Caco-2 (cell line): ENCODE measurements around the gene SAMD4A. TPM values are rescaled to one million over a fixed set of nuclear protein-coding genes. Genes with fewer than 3 reads are reported as not detected.

ENCODE experiments used
- BruUV-seq: library from RNA; stranded (reverse); fragments of 400-500 nt; replicated peaks from 2 replicates; lab custom pipeline; 2021; lab: Mats Ljungman, UMichigan
- CTCF ChIA-PET: fragments of 300-600 bp; sonication (Branson Sonifier 250); formaldehyde crosslinking; loops from one replicate; lab custom pipeline; 2022; ENCODE audit warnings: antibody characterized with exemption; lab: Charles Lee
- POLR2A ChIA-PET: fragments of 300-600 bp; sonication (Branson Sonifier 250); formaldehyde crosslinking; loops from one replicate; lab custom pipeline; 2022; ENCODE audit warnings: antibody characterized with exemption; lab: Charles Lee
- DNase-seq, 2 experiments: peaks; one replicate each; pipeline versions ENCODE4 v3.0.0 to v3.0.0-alpha.2; 2020 to 2022
- H3K27me3 ChIP-seq: replicated peaks from 2 replicates; pipeline ENCODE4 v1.6.0; 2011; ENCODE audit warnings: low read length; ENCODE audit not compliant: control insufficient read depth, insufficient read depth
- H3K36me3 ChIP-seq: 2 replicates; pipeline ENCODE4 v1.5.1; 2011; ENCODE audit warnings: low read length; ENCODE audit not compliant: control insufficient read depth, insufficient read depth
- H3K4me1 ChIP-seq: fragments of 250-450 bp; sonication (Bioruptor Pico); 2 replicates; pipeline ENCODE4 v1.5.1; 2020; ENCODE audit warnings: mild to moderate bottlenecking
- H3K4me3 ChIP-seq: 2 replicates; pipeline ENCODE4 v1.5.1; 2011; ENCODE audit warnings: low read depth, mild to moderate bottlenecking, control low read depth, low read length
- H3K9me3 ChIP-seq: fragments of 250-450 bp; sonication (Bioruptor Pico); 2 replicates; pipeline ENCODE4 v1.5.1; 2020; ENCODE audit warnings: mild to moderate bottlenecking, moderate library complexity
- H3K27ac Mint-ChIP-seq: one replicate; pipeline ENCODE4 v1.8.0; 2022; ENCODE audit warnings: mixed read lengths; ENCODE audit not compliant: unreplicated experiment
- H3K27me3 Mint-ChIP-seq: one replicate; pipeline ENCODE4 v1.8.0; 2022; ENCODE audit warnings: mixed read lengths; ENCODE audit not compliant: insufficient read depth, unreplicated experiment
- H3K36me3 Mint-ChIP-seq: one replicate; pipeline ENCODE4 v1.8.0; 2022; ENCODE audit warnings: mild to moderate bottlenecking, mixed read lengths; ENCODE audit not compliant: insufficient read depth, unreplicated experiment
- H3K4me1 Mint-ChIP-seq: one replicate; pipeline ENCODE4 v1.8.0; 2022; ENCODE audit warnings: low read depth, mixed read lengths; ENCODE audit not compliant: unreplicated experiment
- H3K4me3 Mint-ChIP-seq: one replicate; pipeline ENCODE4 v1.8.0; 2022; ENCODE audit warnings: mild to moderate bottlenecking, moderate library complexity, mixed read lengths; ENCODE audit not compliant: unreplicated experiment
- H3K9me3 Mint-ChIP-seq: one replicate; pipeline ENCODE4 v1.8.0; 2022; ENCODE audit warnings: mixed read lengths; ENCODE audit not compliant: unreplicated experiment
- CTCF ChIP-seq, 2 experiments: fragments of 200-600 bp in 1 of 2; IDR thresholded peaks; 1 replicate in 1 of 2; 2 replicates in 1 of 2; pipeline versions ENCODE4 v1.5.1 to v1.8.0; 2011 to 2022; ENCODE audit warnings: antibody characterized with exemption in 1 of 2, control low read depth in 1 of 2, inconsistent platforms in 1 of 2, low read depth in 1 of 2, low read length in 1 of 2, mild to moderate bottlenecking in 1 of 2, moderate library complexity in 1 of 2; ENCODE audit not compliant: insufficient read depth in 1 of 2, severe bottlenecking in 1 of 2, unreplicated experiment in 1 of 2
- intact Hi-C: fragments of 100-400 bp; cut with micrococcal nuclease; formaldehyde crosslinking; loops from one replicate; pipeline ENCODE4 v1.10.0; 2022; ENCODE audit not compliant: unreplicated experiment
- total RNA-seq: library from RNA; stranded (reverse); gene quantifications from 2 replicates; pipeline ENCODE4 v1.2.3, GENCODE V29; 2022

Gene SAMD4A
- total RNA-seq, 1 experiment from 2014 or later, result 60.8 TPM

GRCh38 chr14:54789166-54789565, 222.2 kb downstream of the SAMD4A start:
- Mint-ChIP-seq H3K36me3 (peaks cover 76% of the 10 kb centered on the region), H3K4me3 (no peak overlapping the region), H3K9me3 (peaks cover 3% of the 10 kb centered on the region), H3K27ac (no peak overlapping the region), H3K4me1 (no peaks in the 10 kb centered on the region), H3K27me3 (no peaks in the 10 kb centered on the region)
- Histone ChIP-seq H3K36me3 (no peaks in the 10 kb centered on the region; the same call in 1 of the 2 replicates), H3K4me1 (no peaks in the 10 kb centered on the region), H3K9me3 (no peaks in the 10 kb centered on the region), H3K4me3 (no peak overlapping the region), H3K27me3 (no peaks in the 10 kb centered on the region)
- intact Hi-C loops, result no loop called here
- POLR2A ChIA-PET, result no interaction called here
- CTCF ChIA-PET, result no interaction called here
- BruUV-seq, result no TSS peak
- TF ChIP-seq CTCF (IDR thresholded peaks at IDR 0.05; ENCODE audit: insufficient read depth in 1 of 2, low read depth in 1 of 2, low read length in 1 of 2, severe bottlenecking in 1 of 2, unreplicated experiment in 1 of 2), result no peak
- no peak for DNase-seq

- CTCF ChIA-PET, result no interaction called here
- Histone ChIP-seq H3K4me3 (no peak overlapping the region), H3K4me1 (no peaks in the 10 kb centered on the region), H3K9me3 (peaks cover under 1% of the 10 kb centered on the region; the same call in 1 of the 2 replicates), H3K27me3 (no peaks in the 10 kb centered on the region), H3K36me3 (no peaks in the 10 kb centered on the region; the same call in 1 of the 2 replicates)
- intact Hi-C loops, result no loop called here
- H3K27ac Mint-ChIP-seq, result no peak overlapping the region
- no TSS peak for BruUV-seq
- H3K4me3 Mint-ChIP-seq, result no peak overlapping the region
- no peak for TF ChIP-seq CTCF (IDR thresholded peaks at IDR 0.05; ENCODE audit: insufficient read depth in 1 of 2, low read depth in 1 of 2, low read length in 1 of 2, severe bottlenecking in 1 of 2, unreplicated experiment in 1 of 2)
- POLR2A ChIA-PET, result no interaction called here
- H3K4me1 Mint-ChIP-seq, result no peaks in the 10 kb centered on the region
- peaks cover 70% of the 10 kb centered on the region for H3K36me3 Mint-ChIP-seq
- H3K27me3 Mint-ChIP-seq, result no peaks in the 10 kb centered on the region
- peaks cover 11% of the 10 kb centered on the region for H3K9me3 Mint-ChIP-seq
- no peak for DNase-seq
Measured at GRCh38 chr14:54789781-54790480, 223.0 kb downstream of the SAMD4A start.

GRCh38 chr14:54791001-54791400, 224.1 kb downstream of the SAMD4A start:
- no peak overlapping the region for H3K27ac Mint-ChIP-seq
- Histone ChIP-seq H3K27me3 (no peaks in the 10 kb centered on the region), H3K4me1 (no peaks in the 10 kb centered on the region), H3K36me3 (no peaks in the 10 kb centered on the region; the same call in 1 of the 2 replicates), H3K4me3 (no peak overlapping the region), H3K9me3 (peaks cover 4% of the 10 kb centered on the region; the same call in 1 of the 2 replicates)
- POLR2A ChIA-PET, result no interaction called here
- H3K9me3 Mint-ChIP-seq, result peaks cover 15% of the 10 kb centered on the region
- no TSS peak for BruUV-seq
- TF ChIP-seq CTCF (IDR thresholded peaks at IDR 0.05; ENCODE audit: insufficient read depth in 1 of 2, low read depth in 1 of 2, low read length in 1 of 2, severe bottlenecking in 1 of 2, unreplicated experiment in 1 of 2), result no peak
- H3K4me3 Mint-ChIP-seq, result no peak overlapping the region
- no peak for DNase-seq
- intact Hi-C loops, result no loop called here
- peaks cover 66% of the 10 kb centered on the region for H3K36me3 Mint-ChIP-seq
- H3K4me1 Mint-ChIP-seq, result no peaks in the 10 kb centered on the region
- H3K27me3 Mint-ChIP-seq, result no peaks in the 10 kb centered on the region
- CTCF ChIA-PET, result no interaction called here
